HepG2 (cell line): ENCODE data around the gene TUBGCP6. TPM values are rescaled to one million over a fixed set of nuclear protein-coding genes. Genes with fewer than 3 reads are reported as not detected.

Experiments used
- ATAC-seq: fragments of 200-7000 bp; cut with Tn5 transposase; 3 replicates; pipeline ENCODE4 v1.9.1; 2020; ENCODE audit warnings: mild to moderate bottlenecking, moderate library complexity
- BruUV-seq: library from RNA; stranded (reverse); fragments of 400-500 nt; replicated peaks from 2 replicates; lab custom pipeline; 2021; lab: Mats Ljungman, UMichigan
- CTCF ChIA-PET: fragments of 300-600 bp; formaldehyde crosslinking; extraction: SDS; loops from one replicate; lab custom pipeline; 2021; ENCODE audit warnings: low total read pairs, inconsistent platforms, low intra/inter-chr PET ratio; lab: Yijun Ruan, JAX
- POLR2A ChIA-PET: fragments of 350-600 bp; sonication (Branson Sonifier 250); formaldehyde crosslinking; loops from one replicate; lab custom pipeline; 2020; ENCODE audit warnings: antibody characterized with exemption, inconsistent platforms; lab: Yijun Ruan, JAX
- DNase-seq: peaks from one replicate; pipeline ENCODE4 v3.0.0-alpha.2; 2015; ENCODE audit warnings: low spot score
- FAIRE-seq: peaks from 3 replicates; lab custom pipeline; 2011; peaks lifted over from hg19 to GRCh38; lab: Jason Lieb, UNC
- H2AFZ ChIP-seq: one replicate; pipeline ENCODE4 v1.6.1; 2011; ENCODE audit warnings: low read length, inconsistent platforms
- H3K27ac ChIP-seq: fragments of 300-600 bp; 3 replicates; pipeline ENCODE4 v1.8.0; 2011; ENCODE audit warnings: mixed run types, mild to moderate bottlenecking, mixed read lengths, low read length, inconsistent platforms; ENCODE audit not compliant: insufficient read depth; ENCODE audit errors: extremely low read length
- H3K27me3 ChIP-seq, 2 experiments: fragments of 200-600 bp in 1 of 2; 2 replicates in 1 of 2; 3 replicates in 1 of 2; pipeline versions ENCODE4 v1.6.0 to v1.8.0; 2011; ENCODE audit warnings: low read length in 2 of 2, mild to moderate bottlenecking in 2 of 2, moderate library complexity in 2 of 2, inconsistent platforms in 1 of 2; ENCODE audit not compliant: insufficient read depth in 2 of 2, control insufficient read depth in 1 of 2
- H3K36me3 ChIP-seq, 2 experiments: fragments of 200-600 bp in 1 of 2; replicated peaks in 1 of 2; 2 replicates in 1 of 2; 3 replicates in 1 of 2; pipeline versions ENCODE4 v1.5.1 to v1.8.0; 2011; ENCODE audit warnings: low read length in 2 of 2, inconsistent platforms in 1 of 2; ENCODE audit not compliant: insufficient read depth in 2 of 2, control insufficient read depth in 1 of 2
- H3K4me1 ChIP-seq: 2 replicates; pipeline ENCODE4 v1.5.1; 2012; ENCODE audit warnings: low read length, inconsistent platforms; ENCODE audit not compliant: insufficient read depth
- H3K4me2 ChIP-seq: 2 replicates; pipeline ENCODE4 v1.6.0; 2011; ENCODE audit warnings: low read depth, low read length, inconsistent platforms
- H3K4me3 ChIP-seq, 3 experiments: fragments of 200-600 bp in 1 of 3; sonication (generic), shearing (Covaris generic) in 1 of 3; replicated peaks in 1 of 3; 2 replicates each; pipeline ENCODE4 v1.5.1; 2011 to 2016; ENCODE audit warnings: low read length in 3 of 3, inconsistent platforms in 2 of 3, low read depth in 2 of 3, mild to moderate bottlenecking in 2 of 3, control low read depth in 1 of 3, mixed read lengths in 1 of 3; ENCODE audit not compliant: insufficient read depth in 1 of 3
- H3K79me2 ChIP-seq: one replicate; pipeline ENCODE4 v1.6.1; 2011; ENCODE audit warnings: low read length, inconsistent platforms; ENCODE audit not compliant: insufficient read depth
- H3K9ac ChIP-seq: 2 replicates; pipeline ENCODE4 v1.6.0; 2011; ENCODE audit warnings: mild to moderate bottlenecking, low read depth, low read length, inconsistent platforms; ENCODE audit not compliant: insufficient read depth
- H3K9me3 ChIP-seq: 2 replicates; pipeline ENCODE4 v1.5.1; 2012; ENCODE audit warnings: mild to moderate bottlenecking, low read length
- H4K20me1 ChIP-seq: 2 replicates; pipeline ENCODE4 v1.6.0; 2011; ENCODE audit warnings: inconsistent platforms, mild to moderate bottlenecking, low read length, moderate library complexity; ENCODE audit not compliant: insufficient read depth
- ETV5 ChIP-seq: IDR thresholded peaks from 2 replicates; pipeline ENCODE4 v1.6.1; 2018; ENCODE audit warnings: missing biosample characterization, missing genetic modification reagents, inconsistent platforms, borderline replicate concordance
- HNRNPL ChIP-seq: fragments of 200-400 bp; formaldehyde crosslinking; IDR thresholded peaks from 2 replicates; pipeline ENCODE4 v1.6.1; 2017; ENCODE audit warnings: mild to moderate bottlenecking, low read depth, low read length
- RXRA ChIP-seq: sonication (generic); formaldehyde crosslinking; IDR thresholded peaks from 2 replicates; pipeline ENCODE4 v1.5.1; 2020; ENCODE audit warnings: missing genetic modification reagents
- ZFX ChIP-seq: sonication (generic); formaldehyde crosslinking; IDR thresholded peaks from 2 replicates; pipeline ENCODE4 v1.4.0; 2020; ENCODE audit warnings: mild to moderate bottlenecking, low read depth, missing genetic modification reagents, moderate library complexity
- ZNF367 ChIP-seq: sonication (generic); formaldehyde crosslinking; IDR thresholded peaks from 2 replicates; pipeline ENCODE4 v1.4.0; 2020; ENCODE audit warnings: missing genetic modification reagents, borderline replicate concordance
- ZSCAN20 ChIP-seq: sonication (generic); formaldehyde crosslinking; IDR thresholded peaks from 2 replicates; pipeline ENCODE4 v1.4.0; 2020; ENCODE audit warnings: missing genetic modification reagents, mild to moderate bottlenecking, borderline replicate concordance
- WGBS: methylation state at CpG from one replicate; pipeline ENCODE4 v1.1.6; 2017; ENCODE audit warnings: low lambda C conversion rate; 5-methylcytosine and 5-hydroxymethylcytosine counted together
- in situ Hi-C: cut with HindIII; loops from 2 replicates; pipeline ENCODE4 v1.10.0; 2017; ENCODE audit warnings: low pct_unique_long_range_greater_than_20kb; ENCODE audit not compliant: extremely low pct_ligation_motif_present
- intact Hi-C: fragments of 100-400 bp; cut with micrococcal nuclease; formaldehyde crosslinking; loops from one replicate; pipeline ENCODE4 v1.10.0; 2022; ENCODE audit not compliant: unreplicated experiment
- polyA plus RNA-seq, 8 experiments: library from polyadenylated mRNA; depleted of rRNA in 3 of 8; stranded (reverse) in 7 of 8; unstranded in 1 of 8; fragments of >200 nt; fragmentation: Illumina TruSeq in 4 of 8; extraction: Trizol in 4 of 8; gene quantifications; 2 replicates each; pipeline versions ENCODE4 v1.2.1 to v1.2.3, GENCODE V29; 2011 to 2016; ENCODE audit warnings: low read depth in 4 of 8, missing spikeins in 1 of 8, mixed read lengths in 1 of 8; ENCODE audit not compliant: insufficient read depth in 1 of 8
- total RNA-seq, 5 experiments: library from RNA; depleted of rRNA; stranded (reverse); fragments of >200 nt; fragmentation: Illumina TruSeq; extraction: Trizol; gene quantifications; 2 replicates each; pipeline ENCODE4 v1.2.3, GENCODE V29; 2016; ENCODE audit warnings: low read depth in 1 of 5
- TF ChIP-seq, protein P1 (sequence below): sonication (generic); formaldehyde crosslinking; IDR thresholded peaks from 2 replicates; pipeline ENCODE4 v1.8.1; 2023; ENCODE audit warnings: mild to moderate bottlenecking, moderate library complexity, missing genetic modification reagents
- TF ChIP-seq, protein P2 (sequence below), 2 experiments: sonication (generic) in 1 of 2; formaldehyde crosslinking in 1 of 2; IDR thresholded peaks; 2 replicates each; pipeline versions ENCODE4 v1.6.1 to v1.9.0; 2014 to 2022; ENCODE audit warnings: antibody characterized with exemption in 1 of 2, borderline replicate concordance in 1 of 2, inconsistent platforms in 1 of 2, low read depth in 1 of 2, missing genetic modification reagents in 1 of 2

TUBGCP6 gene
- total and polyA plus RNA-seq, 2 of the 13 experiments (the other 11 are each of a cell fraction or from before 2014, with no cell fraction given) = 14.6 to 15.7 TPM

DNA sequence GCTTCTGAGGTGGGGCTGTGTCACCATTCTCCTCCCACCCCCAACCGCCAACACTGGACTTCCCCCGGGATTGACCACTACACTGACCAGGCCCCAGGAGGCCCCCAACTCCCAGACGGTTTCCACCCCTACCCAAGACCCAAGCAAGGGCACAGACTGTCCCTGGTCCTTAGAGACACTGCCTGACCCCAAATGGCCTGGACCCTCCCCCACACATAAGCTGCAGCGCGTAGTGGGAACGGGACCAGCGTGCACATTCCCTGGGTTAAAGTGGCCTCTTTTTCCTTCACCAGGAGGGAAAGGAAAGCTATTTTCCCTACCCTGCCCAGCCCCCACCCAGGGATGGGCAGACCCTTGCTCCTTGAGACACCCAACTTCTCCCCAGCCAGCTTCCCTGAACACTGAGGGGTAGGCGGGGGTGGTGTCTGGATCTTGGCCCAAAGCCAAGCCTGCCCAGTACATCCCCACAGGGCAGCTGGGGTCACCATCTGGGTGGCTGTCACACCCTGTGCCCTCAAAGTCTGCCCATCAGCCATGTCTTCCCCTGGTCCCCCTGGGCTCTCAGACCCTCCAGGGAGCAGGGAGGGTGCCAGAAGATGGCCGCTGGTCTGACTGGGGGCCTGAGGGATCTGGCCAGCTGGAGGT is 18.3 kb upstream of the TUBGCP6 start:
- Histone ChIP-seq H3K36me3 (no peaks in the 10 kb centered on the region), H3K27me3 (peaks cover 12 to 39% of the 10 kb centered on the region in 2 experiments; a peak in 4 of 5 replicates), H3K4me2 (peak overlapping the region; percentile 80), H3K9me3 (no peaks in the 10 kb centered on the region), H3K4me3 (peak overlapping the region in 2 of 3 experiments; percentile 22 to 71; a peak in 3 of 6 replicates), H3K4me1 (peaks cover 38% of the 10 kb centered on the region), H3K79me2 (no peaks in the 10 kb centered on the region), H3K9ac (no peak overlapping the region; the same call in 1 of the 2 replicates), H2AFZ (no peak overlapping the region), H4K20me1 (no peaks in the 10 kb centered on the region), H3K27ac (no peak overlapping the region)
- no peak for FAIRE-seq
- BruUV-seq = no TSS peak
- POLR2A ChIA-PET = interaction anchor here (1.1 to 2.4 kb wide), 7 partner anchors 9 to 283 kb away, joined by 3 to 10 read pairs (median 5); partner anchors contain the start of genes HDAC10, KLHDC7B, PLXNB2 and TUBGCP6
- in situ Hi-C loops (no loop called here), intact Hi-C loops (no loop called here)
- CTCF ChIA-PET = no interaction called here
- TF ChIP-seq ZNF367 (CRISPR knock-in tag) (no peak), RXRA (CRISPR knock-in tag) (peak; percentile 10; the same call in 1 of the 2 replicates), ZSCAN20 (CRISPR knock-in tag) (no peak)
- TF ChIP-seq, protein P1, sequence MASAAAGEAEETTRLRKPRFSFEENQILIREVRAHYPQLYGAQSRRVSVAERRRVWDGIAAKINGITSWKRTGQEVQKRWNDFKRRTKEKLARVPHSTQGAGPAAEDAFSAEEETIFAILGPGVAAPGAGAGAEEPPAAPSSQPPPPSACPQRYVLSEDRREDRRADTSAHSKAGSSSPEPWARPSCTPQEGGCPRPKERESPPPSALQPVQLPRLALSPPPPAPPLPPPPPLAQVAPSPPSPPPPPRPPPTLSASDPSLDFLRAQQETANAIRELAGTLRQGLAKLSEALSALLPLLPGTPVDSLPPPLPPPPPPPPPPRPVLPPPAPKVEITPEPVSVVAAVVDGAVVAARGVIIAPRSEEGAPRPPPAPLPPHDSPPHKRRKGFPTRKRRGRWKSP (CRISPR knock-in tag) = no peak
- no peak for ATAC-seq
- WGBS = 7% methylated on average over 9 of the region's 9 CpGs
- DNase-seq = no peak

DNA sequence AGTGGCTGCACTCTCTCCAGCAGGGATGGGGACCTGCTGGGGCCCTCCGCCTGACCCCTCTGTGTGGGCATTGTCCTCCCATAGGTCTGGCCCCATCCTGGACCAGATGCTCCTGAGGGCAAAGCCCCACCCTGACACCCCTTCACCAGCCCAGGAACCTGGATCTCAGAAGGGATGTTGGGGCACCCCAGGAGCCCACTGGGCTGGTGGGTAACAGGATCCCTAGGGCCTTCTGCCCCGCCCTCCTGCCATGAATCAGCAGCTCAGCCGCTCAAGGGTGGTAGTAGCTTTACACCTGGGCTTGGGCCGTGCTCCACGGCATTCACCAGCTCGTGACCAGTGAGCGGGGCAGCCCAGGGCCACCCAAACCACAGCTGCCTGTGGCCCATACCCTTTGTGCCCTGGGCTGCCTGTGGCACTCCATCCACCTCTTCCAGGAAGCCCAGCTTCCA is 17.7 kb upstream of the TUBGCP6 start:
- BruUV-seq = no TSS peak
- H3K9me3 ChIP-seq = no peaks in the 10 kb centered on the region
- H3K4me2 ChIP-seq = peak overlapping the region; percentile 80
- H3K27ac ChIP-seq = no peak overlapping the region
- CTCF ChIA-PET = no interaction called here
- WGBS = 60% methylated on average over 1 of the region's 7 CpGs
- ATAC-seq (peak; percentile 44), DNase-seq (peak; percentile 28), FAIRE-seq (no peak)
- intact Hi-C loops (no loop called here), in situ Hi-C loops (no loop called here)
- H3K4me3 ChIP-seq = peak overlapping the region; percentile 2 to 74 (median 71); a peak in 3 of 6 replicates
- H3K9ac ChIP-seq = no peak overlapping the region; the same call in 1 of the 2 replicates
- H2AFZ ChIP-seq = no peak overlapping the region
- H3K36me3 ChIP-seq = no peaks in the 10 kb centered on the region
- H3K79me2 ChIP-seq = no peaks in the 10 kb centered on the region
- POLR2A ChIA-PET = interaction anchor here (1.1 to 2.4 kb wide), 7 partner anchors 10 to 283 kb away, joined by 3 to 10 read pairs (median 5); partner anchors contain the start of genes HDAC10, KLHDC7B, PLXNB2 and TUBGCP6
- H3K27me3 ChIP-seq = peaks cover 10 to 36% of the 10 kb centered on the region in 2 experiments; a peak in 4 of 5 replicates
- no peaks in the 10 kb centered on the region for H4K20me1 ChIP-seq
- H3K4me1 ChIP-seq = peaks cover 40% of the 10 kb centered on the region
- TF ChIP-seq ETV5 (no peak), ZFX (CRISPR knock-in tag) (peak; percentile 44; the same call in 1 of the 2 replicates), HNRNPL (peak; percentile 68; the same call in 1 of the 2 replicates)
- TF ChIP-seq, protein P2, sequence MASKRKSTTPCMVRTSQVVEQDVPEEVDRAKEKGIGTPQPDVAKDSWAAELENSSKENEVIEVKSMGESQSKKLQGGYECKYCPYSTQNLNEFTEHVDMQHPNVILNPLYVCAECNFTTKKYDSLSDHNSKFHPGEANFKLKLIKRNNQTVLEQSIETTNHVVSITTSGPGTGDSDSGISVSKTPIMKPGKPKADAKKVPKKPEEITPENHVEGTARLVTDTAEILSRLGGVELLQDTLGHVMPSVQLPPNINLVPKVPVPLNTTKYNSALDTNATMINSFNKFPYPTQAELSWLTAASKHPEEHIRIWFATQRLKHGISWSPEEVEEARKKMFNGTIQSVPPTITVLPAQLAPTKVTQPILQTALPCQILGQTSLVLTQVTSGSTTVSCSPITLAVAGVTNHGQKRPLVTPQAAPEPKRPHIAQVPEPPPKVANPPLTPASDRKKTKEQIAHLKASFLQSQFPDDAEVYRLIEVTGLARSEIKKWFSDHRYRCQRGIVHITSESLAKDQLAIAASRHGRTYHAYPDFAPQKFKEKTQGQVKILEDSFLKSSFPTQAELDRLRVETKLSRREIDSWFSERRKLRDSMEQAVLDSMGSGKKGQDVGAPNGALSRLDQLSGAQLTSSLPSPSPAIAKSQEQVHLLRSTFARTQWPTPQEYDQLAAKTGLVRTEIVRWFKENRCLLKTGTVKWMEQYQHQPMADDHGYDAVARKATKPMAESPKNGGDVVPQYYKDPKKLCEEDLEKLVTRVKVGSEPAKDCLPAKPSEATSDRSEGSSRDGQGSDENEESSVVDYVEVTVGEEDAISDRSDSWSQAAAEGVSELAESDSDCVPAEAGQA (IDR thresholded peaks at IDR 0.05; ENCODE audit: low read depth) = 0 out of 2 replicates have a peak, but pooled peaks have one; percentile 23
- TF ChIP-seq, protein P2 (CRISPR knock-in tag; IDR thresholded peaks at IDR 0.05; ENCODE audit: borderline replicate concordance) = no peak
